PFSK-1 (cell line): ENCODE measurements around the gene PNCK.

Source experiments
- FOXP2 ChIP-seq: optimal IDR thresholded peaks from 2 replicates; pipeline ENCODE3; 2011; ENCODE audit warnings: borderline replicate concordance, control low read depth, inconsistent platforms; ENCODE audit not compliant: insufficient read depth; ENCODE audit errors: extremely low read length, extremely low read depth
- POLR2AphosphoS5 ChIP-seq: IDR thresholded peaks from 2 replicates; pipeline ENCODE4 v1.6.1; 2012; ENCODE audit warnings: low read depth, mild to moderate bottlenecking, control low read depth, low read length, moderate library complexity
- REST ChIP-seq, 2 experiments: IDR thresholded peaks; 2 replicates each; pipeline versions ENCODE4 v1.6.1 to v1.8.0; 2011 to 2012; ENCODE audit warnings: low read depth in 2 of 2, low read length in 2 of 2, control low read depth in 1 of 2, inconsistent platforms in 1 of 2, mild to moderate bottlenecking in 1 of 2, moderate library complexity in 1 of 2; ENCODE audit not compliant: insufficient read depth in 1 of 2
- SIN3A ChIP-seq: IDR thresholded peaks from 2 replicates; pipeline ENCODE4 v1.6.1; 2012; ENCODE audit warnings: mild to moderate bottlenecking, low read length, moderate library complexity, borderline replicate concordance; ENCODE audit not compliant: insufficient read depth
- TAF1 ChIP-seq: IDR thresholded peaks from 2 replicates; pipeline ENCODE4 v1.6.1; 2012; ENCODE audit warnings: low read length, control low read depth, borderline replicate concordance; ENCODE audit not compliant: insufficient read depth

GRCh38 chrX:153667281-153667955, 6.2 kb downstream of the PNCK start:
- TF ChIP-seq POLR2AphosphoS5 (no peak), SIN3A (no peak), REST (IDR thresholded peaks at IDR 0.05; ENCODE audit: insufficient read depth in 1 of 2, low read depth in 2 of 2, low read length in 2 of 2) (no peak), TAF1 (no peak), FOXP2 (no peak)
